HG02885 (cell line): ENCODE data around the gene AARS1.
"Not testable (repeated sequence)": the region's sequence is repeated elsewhere in the genome, so short reads cannot be mapped to it uniquely, and the experiment has no call there.

Source experiments
- ATAC-seq: cut with Tn5 transposase; IDR thresholded peaks from one replicate; pipeline ENCODE4 v1.9.1; 2021; ENCODE audit warnings: mild to moderate bottlenecking; ENCODE audit not compliant: unreplicated experiment, poor library complexity

Gene AARS1

GRCh38 chr16:70289229-70290094 lies at the start of gene AARS1:
Gene AARS1, minus strand, starts transcription at chr16:70289506. Its CDS starts 6,743 bp downstream, at chr16:70282763.
- peak; percentile 98 for ATAC-seq

- ATAC-seq = no peak
Observed at GRCh38 chr16:70337814-70338213, 48.5 kb upstream of the AARS1 start.

- ATAC-seq = not testable (repeated sequence)
Observed at GRCh38 chr16:70332728-70333127, 43.4 kb upstream of the AARS1 start.

- no peak for ATAC-seq
Observed at GRCh38 chr16:70331588-70332358, 42.5 kb upstream of the AARS1 start.

GRCh38 chr16:70331091-70331490 lies 41.8 kb upstream of the AARS1 start:
- ATAC-seq = no peak

- ATAC-seq = no peak
Observed at GRCh38 chr16:70324998-70325747, 35.9 kb upstream of the AARS1 start.

- no peak for ATAC-seq
Observed at GRCh38 chr16:70320121-70320520, 30.8 kb upstream of the AARS1 start.

GRCh38 chr16:70307726-70308125 lies 18.4 kb upstream of the AARS1 start:
- not testable (repeated sequence) for ATAC-seq

- ATAC-seq = no peak
Observed at GRCh38 chr16:70306880-70307279, 17.6 kb upstream of the AARS1 start.

- no peak for ATAC-seq
Observed at GRCh38 chr16:70304892-70305448, 15.7 kb upstream of the AARS1 start.

- no peak for ATAC-seq
Observed at GRCh38 chr16:70302745-70303144, 13.4 kb upstream of the AARS1 start.

GRCh38 chr16:70301121-70301520 lies 11.8 kb upstream of the AARS1 start:
- ATAC-seq = no peak

- peak; percentile 81 for ATAC-seq
Observed at GRCh38 chr16:70298988-70299938, 10.0 kb upstream of the AARS1 start, which contains the start of gene DDX19B. Gene DDX19B, plus strand, starts transcription at chr16:70299186. Its CDS starts 112 bp downstream, at chr16:70299298.

GRCh38 chr16:70295634-70296033 lies 6.3 kb upstream of the AARS1 start:
- ATAC-seq = no peak

GRCh38 chr16:70294385-70295025 lies 5.2 kb upstream of the AARS1 start:
- ATAC-seq = no peak

GRCh38 chr16:70292148-70292547 lies 2.8 kb upstream of the AARS1 start:
- not testable (repeated sequence) for ATAC-seq

- no peak for ATAC-seq
Observed at GRCh38 chr16:70290949-70291519, 1.7 kb upstream of the AARS1 start.

- ATAC-seq = not testable (repeated sequence)
Observed at GRCh38 chr16:70287304-70287971, 1.9 kb downstream of the AARS1 start.
